Measurements from ENCODE around the gene OR2T33.
"Not testable (repeated sequence)": the region's sequence is repeated elsewhere in the genome, so short reads cannot be mapped to it uniquely, and the experiment has no call there.

Gene OR2T33

GRCh38 chr1:248277876-248278275 is at the start of gene OR2T33:
OR2T33 (minus strand) TSS chr1:248277976; CDS start chr1:248273814, 4,162 bp downstream.
- Mint-ChIP-seq H3K4me3 (no peak within 1 kb of the TSS), H3K27ac (no peak within 1 kb of the TSS), H3K9me3 (no peaks in the 10 kb centered on the region), H3K4me1 (no peaks in the 10 kb centered on the region), H3K27me3 (no peaks in the 10 kb centered on the region), H3K36me3 (no peaks in the 10 kb centered on the region)

GRCh38 chr1:248324468-248324867 is 46.7 kb upstream of the OR2T33 start, which contains the start of gene OR2M7:
OR2M7 (minus strand) TSS chr1:248324568; CDS start chr1:248324568, 0 bp downstream.
- Mint-ChIP-seq H3K9me3 (peaks cover 5% of the 10 kb centered on the region), H3K4me3 (no peak within 1 kb of the TSS), H3K27me3 (peaks cover 14% of the 10 kb centered on the region), H3K36me3 (no peaks in the 10 kb centered on the region), H3K27ac (no peak within 1 kb of the TSS), H3K4me1 (no peaks in the 10 kb centered on the region)

- Mint-ChIP-seq H3K9me3 (peaks cover 25% of the 10 kb centered on the region), H3K27ac (no peak overlapping the region), H3K4me1 (no peaks in the 10 kb centered on the region), H3K4me3 (no peak overlapping the region), H3K27me3 (peaks cover 25% of the 10 kb centered on the region), H3K36me3 (peaks cover 4% of the 10 kb centered on the region)
These were observed 39.0 kb upstream of the OR2T33 start for GRCh38 chr1:248316796-248317195.

GRCh38 chr1:248306740-248307139 is 29.0 kb upstream of the OR2T33 start:
- not testable (repeated sequence) for H3K36me3 Mint-ChIP-seq, H3K4me1 Mint-ChIP-seq, H3K9me3 Mint-ChIP-seq, H3K4me3 Mint-ChIP-seq, H3K27ac Mint-ChIP-seq, H3K27me3 Mint-ChIP-seq

- H3K4me1 Mint-ChIP-seq, result no peaks in the 10 kb centered on the region
- no peak overlapping the region for H3K27ac Mint-ChIP-seq
- H3K36me3 Mint-ChIP-seq, result no peaks in the 10 kb centered on the region
- H3K9me3 Mint-ChIP-seq, result no peaks in the 10 kb centered on the region
- no peaks in the 10 kb centered on the region for H3K27me3 Mint-ChIP-seq
- H3K4me3 Mint-ChIP-seq, result no peak overlapping the region
These were observed 28.3 kb upstream of the OR2T33 start for GRCh38 chr1:248306103-248306502.

GRCh38 chr1:248305672-248306071 is 27.9 kb upstream of the OR2T33 start:
- H3K4me3 Mint-ChIP-seq, H3K4me1 Mint-ChIP-seq, H3K27me3 Mint-ChIP-seq, H3K27ac Mint-ChIP-seq, H3K36me3 Mint-ChIP-seq, H3K9me3 Mint-ChIP-seq: not testable (repeated sequence)

GRCh38 chr1:248303324-248303723 is 25.5 kb upstream of the OR2T33 start, which contains the start of gene OR2T12:
OR2T12 (minus strand) TSS chr1:248303424; CDS start chr1:248295578, 7,846 bp downstream.
- H3K4me1 Mint-ChIP-seq, result no peaks in the 10 kb centered on the region
- H3K4me3 Mint-ChIP-seq, result no peak within 1 kb of the TSS
- H3K9me3 Mint-ChIP-seq, result no peaks in the 10 kb centered on the region
- H3K27me3 Mint-ChIP-seq, result no peaks in the 10 kb centered on the region
- H3K36me3 Mint-ChIP-seq, result peaks cover 2% of the 10 kb centered on the region
- no peak within 1 kb of the TSS for H3K27ac Mint-ChIP-seq

GRCh38 chr1:248288391-248288790 is 10.6 kb upstream of the OR2T33 start:
- no peak overlapping the region for H3K4me3 Mint-ChIP-seq
- peaks cover 8% of the 10 kb centered on the region for H3K27me3 Mint-ChIP-seq
- no peaks in the 10 kb centered on the region for H3K36me3 Mint-ChIP-seq
- no peak overlapping the region for H3K27ac Mint-ChIP-seq
- no peaks in the 10 kb centered on the region for H3K4me1 Mint-ChIP-seq
- H3K9me3 Mint-ChIP-seq, result peaks cover 6% of the 10 kb centered on the region

- not testable (repeated sequence) for H3K4me1 Mint-ChIP-seq, H3K36me3 Mint-ChIP-seq, H3K27ac Mint-ChIP-seq
These were observed 4.6 kb downstream of the OR2T33 start for GRCh38 chr1:248273225-248273624.

GRCh38 chr1:248268178-248268577 is 9.6 kb downstream of the OR2T33 start:
- peaks cover 14% of the 10 kb centered on the region for H3K9me3 Mint-ChIP-seq
- no peaks in the 10 kb centered on the region for H3K4me1 Mint-ChIP-seq

More at GRCh38 chr1:248273225-248273624, 4.6 kb downstream of the OR2T33 start:
- H3K9me3 Mint-ChIP-seq, H3K4me3 Mint-ChIP-seq, H3K27me3 Mint-ChIP-seq: not testable (repeated sequence)

GRCh38 chr1:248259309-248259708 is 18.5 kb downstream of the OR2T33 start:
- H3K4me1 Mint-ChIP-seq, H3K27ac Mint-ChIP-seq, H3K36me3 Mint-ChIP-seq, H3K27me3 Mint-ChIP-seq, H3K4me3 Mint-ChIP-seq: not testable (repeated sequence)
- peaks cover 18% of the 10 kb centered on the region for H3K9me3 Mint-ChIP-seq

More at GRCh38 chr1:248268178-248268577, 9.6 kb downstream of the OR2T33 start:
- H3K27ac Mint-ChIP-seq, result no peak overlapping the region
- H3K27me3 Mint-ChIP-seq, result peaks cover 8% of the 10 kb centered on the region
- H3K4me3 Mint-ChIP-seq, result no peak overlapping the region
- no peaks in the 10 kb centered on the region for H3K36me3 Mint-ChIP-seq

- Mint-ChIP-seq H3K27ac (no peak overlapping the region), H3K27me3 (peaks cover 16% of the 10 kb centered on the region), H3K9me3 (no peaks in the 10 kb centered on the region), H3K4me3 (no peak overlapping the region), H3K36me3 (no peaks in the 10 kb centered on the region), H3K4me1 (peaks cover 3% of the 10 kb centered on the region)
These were observed 34.6 kb downstream of the OR2T33 start for GRCh38 chr1:248243204-248243603.

- H3K9me3 Mint-ChIP-seq, result no peaks in the 10 kb centered on the region
- H3K4me1 Mint-ChIP-seq, result peaks cover 3% of the 10 kb centered on the region
- no peaks in the 10 kb centered on the region for H3K36me3 Mint-ChIP-seq
- no peak overlapping the region for H3K27ac Mint-ChIP-seq
- H3K4me3 Mint-ChIP-seq, result no peak overlapping the region
- H3K27me3 Mint-ChIP-seq, result peaks cover 13% of the 10 kb centered on the region
These were observed 38.3 kb downstream of the OR2T33 start for GRCh38 chr1:248239478-248239877.

- Mint-ChIP-seq H3K36me3 (no peaks in the 10 kb centered on the region), H3K4me3 (no peak within 1 kb of the TSS), H3K27ac (no peak within 1 kb of the TSS), H3K27me3 (peaks cover 7% of the 10 kb centered on the region), H3K9me3 (peaks cover 13% of the 10 kb centered on the region), H3K4me1 (no peaks in the 10 kb centered on the region)
These were observed 46.7 kb downstream of the OR2T33 start, which contains the start of gene OR2M4 for GRCh38 chr1:248231117-248231516. OR2M4 (plus strand) TSS chr1:248231417; CDS start chr1:248238929, 7,512 bp downstream.

- peaks cover 18% of the 10 kb centered on the region for H3K9me3 Mint-ChIP-seq
- no peaks in the 10 kb centered on the region for H3K36me3 Mint-ChIP-seq
- H3K27me3 Mint-ChIP-seq, result peaks cover 8% of the 10 kb centered on the region
- no peak overlapping the region for H3K27ac Mint-ChIP-seq
- H3K4me3 Mint-ChIP-seq, result no peak overlapping the region
- H3K4me1 Mint-ChIP-seq, result no peaks in the 10 kb centered on the region
These were observed 48.3 kb downstream of the OR2T33 start for GRCh38 chr1:248229360-248229908.

- Mint-ChIP-seq H3K36me3 (no peaks in the 10 kb centered on the region), H3K9me3 (peaks cover 18% of the 10 kb centered on the region), H3K4me3 (no peak overlapping the region), H3K27me3 (peaks cover 7% of the 10 kb centered on the region), H3K27ac (no peak overlapping the region), H3K4me1 (no peaks in the 10 kb centered on the region)
These were observed 52.2 kb downstream of the OR2T33 start for GRCh38 chr1:248225537-248225936.

Measured in activated naive CD4-positive, alpha-beta T cell treated with anti-CD3 and anti-CD28 coated beads, Interleukin-2, amount 50 U/mL, for 24 hours (primary cell).